ENCODE measurements around the gene VPS26A. TPM values are rescaled to one million over a fixed set of nuclear protein-coding genes. Genes with fewer than 3 reads are reported as not detected.
A peak's percentile ranks its signal among the peaks of the same experiment; 100 is the strongest.

VPS26A gene
- total RNA-seq, 1 donor from 2014 or later, result 56.2 TPM

GRCh38 chr10:69089638-69090599, 34.1 kb upstream of the VPS26A start:
- no peak for TF ChIP-seq CTCF (IDR thresholded peaks at IDR 0.05; ENCODE audit: unreplicated experiment)
- no peak overlapping the region for H3K4me3 Mint-ChIP-seq (ENCODE audit: unreplicated experiment)
- peaks cover 25% of the 10 kb centered on the region for H3K4me1 Mint-ChIP-seq (ENCODE audit: unreplicated experiment)
- DNase-seq (ENCODE audit: low spot score), result no peak
- H3K27ac Mint-ChIP-seq (ENCODE audit: unreplicated experiment), result no peak overlapping the region
- peaks cover 2% of the 10 kb centered on the region for H3K27me3 Mint-ChIP-seq (ENCODE audit: unreplicated experiment)
- no peaks in the 10 kb centered on the region for H3K36me3 Mint-ChIP-seq (ENCODE audit: low read depth, unreplicated experiment)
- H3K9me3 Mint-ChIP-seq (ENCODE audit: unreplicated experiment), result no peaks in the 10 kb centered on the region

GRCh38 chr10:69090685-69091084, 33.3 kb upstream of the VPS26A start:
- no peaks in the 10 kb centered on the region for H3K9me3 Mint-ChIP-seq (ENCODE audit: unreplicated experiment)
- peaks cover 2% of the 10 kb centered on the region for H3K27me3 Mint-ChIP-seq (ENCODE audit: unreplicated experiment)
- H3K36me3 Mint-ChIP-seq (ENCODE audit: low read depth, unreplicated experiment), result no peaks in the 10 kb centered on the region
- no peak overlapping the region for H3K27ac Mint-ChIP-seq (ENCODE audit: unreplicated experiment)
- peaks cover 17% of the 10 kb centered on the region for H3K4me1 Mint-ChIP-seq (ENCODE audit: unreplicated experiment)
- TF ChIP-seq CTCF (IDR thresholded peaks at IDR 0.05; ENCODE audit: unreplicated experiment), result no peak
- no peak overlapping the region for H3K4me3 Mint-ChIP-seq (ENCODE audit: unreplicated experiment)
- DNase-seq (ENCODE audit: low spot score), result no peak

- H3K4me1 Mint-ChIP-seq (ENCODE audit: unreplicated experiment), result peaks cover 12% of the 10 kb centered on the region
- H3K4me3 Mint-ChIP-seq (ENCODE audit: unreplicated experiment), result no peak overlapping the region
- TF ChIP-seq CTCF (IDR thresholded peaks at IDR 0.05; ENCODE audit: unreplicated experiment), result no peak
- no peak overlapping the region for H3K27ac Mint-ChIP-seq (ENCODE audit: unreplicated experiment)
- H3K9me3 Mint-ChIP-seq (ENCODE audit: unreplicated experiment), result no peaks in the 10 kb centered on the region
- DNase-seq (ENCODE audit: low spot score), result no peak
- H3K36me3 Mint-ChIP-seq (ENCODE audit: low read depth, unreplicated experiment), result no peaks in the 10 kb centered on the region
- H3K27me3 Mint-ChIP-seq (ENCODE audit: unreplicated experiment), result peaks cover under 1% of the 10 kb centered on the region
Measured at GRCh38 chr10:69091143-69091651, 32.8 kb upstream of the VPS26A start.

- H3K27me3 Mint-ChIP-seq (ENCODE audit: unreplicated experiment), result no peaks in the 10 kb centered on the region
- no peaks in the 10 kb centered on the region for H3K9me3 Mint-ChIP-seq (ENCODE audit: unreplicated experiment)
- TF ChIP-seq CTCF (IDR thresholded peaks at IDR 0.05; ENCODE audit: unreplicated experiment), result peak; percentile 87
- H3K4me1 Mint-ChIP-seq (ENCODE audit: unreplicated experiment), result no peaks in the 10 kb centered on the region
- H3K27ac Mint-ChIP-seq (ENCODE audit: unreplicated experiment), result no peak overlapping the region
- peak; percentile 75 for DNase-seq (ENCODE audit: low spot score)
- H3K36me3 Mint-ChIP-seq (ENCODE audit: low read depth, unreplicated experiment), result no peaks in the 10 kb centered on the region
- H3K4me3 Mint-ChIP-seq (ENCODE audit: unreplicated experiment), result no peak overlapping the region
Measured at GRCh38 chr10:69092959-69093850, 30.8 kb upstream of the VPS26A start.

Data from endothelial cell (in vitro differentiated cells).